Stimulated activated CD8-positive, alpha-beta memory T cell treated with anti-CD3 and anti-CD28 coated beads, Interleukin-7, amount 100 ng/mL, for 48 hours (primary cell): ENCODE data around the gene TNS3.

ENCODE experiments used
- DNase-seq, 2 donors: peaks; one replicate each; pipeline ENCODE4 v3.0.0-alpha.2; 2020; ENCODE audit warnings: low read depth in 1 of 2; ENCODE audit errors: extremely low read depth in 1 of 2

The TNS3 gene

GRCh38 chr7:47320296-47320695, 261.6 kb downstream of the TNS3 start:
- no peak for DNase-seq

- DNase-seq: no peak
Measured at GRCh38 chr7:47318395-47319182, 263.3 kb downstream of the TNS3 start.

- no peak for DNase-seq
Measured at GRCh38 chr7:47317487-47317886, 264.4 kb downstream of the TNS3 start.

- no peak for DNase-seq
Measured at GRCh38 chr7:47314728-47315607, 266.9 kb downstream of the TNS3 start.

- DNase-seq: no peak
Measured at GRCh38 chr7:47314248-47314647, 267.7 kb downstream of the TNS3 start.

- DNase-seq: no peak
Measured at GRCh38 chr7:47313564-47313963, 268.3 kb downstream of the TNS3 start.

GRCh38 chr7:47311891-47312290, 270.0 kb downstream of the TNS3 start:
- DNase-seq: no peak

GRCh38 chr7:47310020-47310419, 271.9 kb downstream of the TNS3 start:
- no peak for DNase-seq

- no peak for DNase-seq
Measured at GRCh38 chr7:47308808-47309207, 273.1 kb downstream of the TNS3 start.

GRCh38 chr7:47307311-47307710, 274.6 kb downstream of the TNS3 start:
- no peak for DNase-seq

GRCh38 chr7:47304727-47305719, 276.9 kb downstream of the TNS3 start:
- DNase-seq: no peak

- no peak for DNase-seq
Measured at GRCh38 chr7:47303695-47304453, 278.0 kb downstream of the TNS3 start.

GRCh38 chr7:47303014-47303694, 278.8 kb downstream of the TNS3 start:
- no peak for DNase-seq

GRCh38 chr7:47302560-47302959, 279.4 kb downstream of the TNS3 start:
- no peak for DNase-seq

- DNase-seq: no peak
Measured at GRCh38 chr7:47301657-47302295, 280.1 kb downstream of the TNS3 start.

- no peak for DNase-seq
Measured at GRCh38 chr7:47301105-47301477, 280.8 kb downstream of the TNS3 start.

- DNase-seq: no peak
Measured at GRCh38 chr7:47300472-47301104, 281.3 kb downstream of the TNS3 start.

- DNase-seq: no peak
Measured at GRCh38 chr7:47299496-47299895, 282.4 kb downstream of the TNS3 start.

- no peak for DNase-seq
Measured at GRCh38 chr7:47298636-47299035, 283.3 kb downstream of the TNS3 start.
